WTC11 (cell line): ENCODE results near the gene MCL1. TPM values are rescaled to one million over a fixed set of nuclear protein-coding genes. Genes with fewer than 3 reads are reported as not detected.

ENCODE experiments used
- ATAC-seq: fragments of 200-7000 bp; cut with Tn5 transposase; 2 replicates; pipeline ENCODE4 v1.10.0; 2021; ENCODE audit warnings: mild to moderate bottlenecking, moderate library complexity
- CTCF ChIA-PET: fragments of 300-600 bp; sonication (Branson Sonifier 250); formaldehyde crosslinking; loops from one replicate; lab custom pipeline; 2021; ENCODE audit warnings: antibody characterized with exemption; lab: Charles Lee
- POLR2A ChIA-PET: fragments of 350-600 bp; sonication (Branson Sonifier 250); formaldehyde crosslinking; loops from one replicate; lab custom pipeline; 2021; ENCODE audit warnings: antibody characterized with exemption; lab: Charles Lee
- DNase-seq: peaks from one replicate; pipeline ENCODE4 v3.0.0; 2021; ENCODE audit warnings: low spot score
- H3K27ac Mint-ChIP-seq: 2 replicates; pipeline ENCODE4 v1.8.0; 2021; ENCODE audit warnings: mixed read lengths
- H3K27me3 Mint-ChIP-seq: 2 replicates; pipeline ENCODE4 v1.8.0; 2021; ENCODE audit warnings: low read depth, mild to moderate bottlenecking, moderate library complexity, mixed read lengths
- H3K36me3 Mint-ChIP-seq: 2 replicates; pipeline ENCODE4 v1.8.0; 2021; ENCODE audit warnings: mixed read lengths
- H3K4me1 Mint-ChIP-seq: 2 replicates; pipeline ENCODE4 v1.8.0; 2022; ENCODE audit warnings: mixed read lengths
- H3K4me3 Mint-ChIP-seq: 2 replicates; pipeline ENCODE4 v1.8.0; 2021; ENCODE audit warnings: mild to moderate bottlenecking, moderate library complexity, mixed read lengths
- H3K9me3 Mint-ChIP-seq: 2 replicates; pipeline ENCODE4 v1.8.0; 2021; ENCODE audit warnings: mixed read lengths
- ELF4 ChIP-seq: sonication (generic); formaldehyde crosslinking; IDR thresholded peaks from 2 replicates; pipeline ENCODE4 v1.8.1; 2022; ENCODE audit warnings: low read depth, mild to moderate bottlenecking, moderate library complexity, missing genetic modification reagents
- FOXP1 ChIP-seq: sonication (generic); formaldehyde crosslinking; IDR thresholded peaks from 2 replicates; pipeline ENCODE4 v1.8.0; 2022; ENCODE audit warnings: missing genetic modification reagents, mild to moderate bottlenecking, moderate library complexity, borderline replicate concordance
- GABPB1 ChIP-seq: sonication (generic); formaldehyde crosslinking; IDR thresholded peaks from 2 replicates; pipeline ENCODE4 v1.8.1; 2023; ENCODE audit warnings: mild to moderate bottlenecking, missing genetic modification reagents
- GTF2I ChIP-seq: fragments of 250-450 bp; sonication (Bioruptor Pico); conservative IDR thresholded peaks from 2 replicates; pipeline ENCODE4 v1.4.0; 2021; ENCODE audit warnings: mild to moderate bottlenecking
- JUN ChIP-seq: sonication (generic); formaldehyde crosslinking; IDR thresholded peaks from 2 replicates; pipeline ENCODE4 v1.8.0; 2023; ENCODE audit warnings: mild to moderate bottlenecking, missing genetic modification reagents
- NR1H2 ChIP-seq: sonication (generic); formaldehyde crosslinking; IDR thresholded peaks from 2 replicates; pipeline ENCODE4 v1.9.0; 2021; ENCODE audit warnings: mild to moderate bottlenecking, moderate library complexity, missing genetic modification reagents
- NR2C2 ChIP-seq: sonication (generic); formaldehyde crosslinking; IDR thresholded peaks from 2 replicates; pipeline ENCODE4 v1.8.0; 2022; ENCODE audit warnings: mild to moderate bottlenecking, missing genetic modification reagents
- TCF7 ChIP-seq: sonication (generic); formaldehyde crosslinking; IDR thresholded peaks from 2 replicates; pipeline ENCODE4 v1.8.0; 2022; ENCODE audit warnings: mild to moderate bottlenecking, low read depth, missing genetic modification reagents, moderate library complexity
- TEAD4 ChIP-seq: sonication (generic); formaldehyde crosslinking; IDR thresholded peaks from 2 replicates; pipeline ENCODE4 v1.8.0; 2022; ENCODE audit warnings: mild to moderate bottlenecking, missing genetic modification reagents
- ZNF396 ChIP-seq: fragments of 250-450 bp; sonication (Bioruptor Pico); IDR thresholded peaks from 2 replicates; pipeline ENCODE4 v1.8.0; 2021; ENCODE audit warnings: mild to moderate bottlenecking, moderate library complexity, borderline replicate concordance
- total RNA-seq: library from RNA; stranded (reverse); gene quantifications from 3 replicates; pipeline ENCODE4 v1.2.3, GENCODE V29; 2021
- TF ChIP-seq, protein P1 (sequence below): fragments of 250-450 bp; sonication (Bioruptor Pico); IDR thresholded peaks from 2 replicates; pipeline ENCODE4 v1.9.0; 2021; ENCODE audit warnings: mild to moderate bottlenecking, borderline replicate concordance
- TF ChIP-seq, protein P2 (sequence below): fragments of 250-450 bp; sonication (Bioruptor Pico); IDR thresholded peaks from 2 replicates; pipeline ENCODE4 v1.9.0; 2021; ENCODE audit warnings: mild to moderate bottlenecking
- TF ChIP-seq, protein P3 (sequence below): fragments of 250-450 bp; sonication (Bioruptor Pico); IDR thresholded peaks from 2 replicates; pipeline ENCODE4 v1.8.0; 2021; ENCODE audit warnings: mild to moderate bottlenecking
- TF ChIP-seq, protein P4 (sequence below): sonication (generic); formaldehyde crosslinking; IDR thresholded peaks from 2 replicates; pipeline ENCODE4 v1.8.0; 2022; ENCODE audit warnings: missing genetic modification reagents
- TF ChIP-seq, protein P5 (sequence below): sonication (generic); formaldehyde crosslinking; conservative IDR thresholded peaks from 2 replicates; pipeline ENCODE4 v1.8.1; 2023; ENCODE audit warnings: mild to moderate bottlenecking, low read depth, missing genetic modification reagents, moderate library complexity
- TF ChIP-seq, protein P6 (sequence below): sonication (generic); formaldehyde crosslinking; IDR thresholded peaks from 2 replicates; pipeline ENCODE4 v1.8.0; 2023; ENCODE audit warnings: missing genetic modification reagents

Gene MCL1
- total RNA-seq, 1 experiment from 2014 or later, result 191 TPM

DNA sequence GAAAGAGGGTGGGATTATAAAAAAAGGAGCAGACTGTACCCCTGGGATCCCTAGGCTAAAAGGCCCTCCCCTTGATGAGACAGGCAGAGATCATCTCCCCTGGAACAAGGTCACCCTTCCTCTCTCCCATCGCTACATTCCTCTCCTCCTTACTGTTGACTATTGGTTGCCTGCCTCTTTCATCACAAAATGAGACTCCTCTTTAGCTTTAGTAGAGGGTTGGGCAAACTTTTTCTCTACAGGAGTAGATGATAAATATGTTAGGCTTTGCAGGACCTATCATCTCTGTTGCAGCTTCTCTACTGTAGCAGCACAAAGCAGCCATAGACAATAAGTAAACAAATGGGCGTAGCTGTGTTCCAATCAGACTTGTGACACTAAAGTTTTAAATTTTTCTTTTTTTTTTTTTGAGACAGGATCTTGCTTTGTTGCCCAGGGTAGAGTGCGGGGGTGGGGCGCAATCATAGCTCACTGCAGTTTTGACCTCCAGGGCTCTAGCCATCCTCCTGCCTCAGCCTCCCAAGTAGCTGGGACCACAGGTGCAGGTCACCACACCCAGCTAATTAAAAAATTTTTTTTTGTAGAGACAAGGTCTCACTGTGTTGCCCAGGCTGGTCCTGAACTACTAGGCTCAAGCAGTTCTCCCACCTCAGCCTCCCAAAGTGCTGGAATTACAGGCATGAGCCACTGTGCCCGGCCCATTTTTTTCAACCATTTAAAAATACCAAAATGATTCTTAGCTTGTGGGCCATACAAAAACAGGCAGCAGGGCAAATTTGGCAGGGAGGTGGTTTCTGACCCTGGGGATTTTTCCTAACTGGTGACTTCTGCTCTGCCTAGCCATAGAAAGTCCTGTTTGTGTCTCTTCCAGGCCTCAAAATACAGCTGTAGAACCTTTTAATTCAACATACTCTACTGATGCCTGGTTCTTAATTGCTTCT, 15.1 kb downstream of the MCL1 start (continued):
- TF ChIP-seq, protein P1, sequence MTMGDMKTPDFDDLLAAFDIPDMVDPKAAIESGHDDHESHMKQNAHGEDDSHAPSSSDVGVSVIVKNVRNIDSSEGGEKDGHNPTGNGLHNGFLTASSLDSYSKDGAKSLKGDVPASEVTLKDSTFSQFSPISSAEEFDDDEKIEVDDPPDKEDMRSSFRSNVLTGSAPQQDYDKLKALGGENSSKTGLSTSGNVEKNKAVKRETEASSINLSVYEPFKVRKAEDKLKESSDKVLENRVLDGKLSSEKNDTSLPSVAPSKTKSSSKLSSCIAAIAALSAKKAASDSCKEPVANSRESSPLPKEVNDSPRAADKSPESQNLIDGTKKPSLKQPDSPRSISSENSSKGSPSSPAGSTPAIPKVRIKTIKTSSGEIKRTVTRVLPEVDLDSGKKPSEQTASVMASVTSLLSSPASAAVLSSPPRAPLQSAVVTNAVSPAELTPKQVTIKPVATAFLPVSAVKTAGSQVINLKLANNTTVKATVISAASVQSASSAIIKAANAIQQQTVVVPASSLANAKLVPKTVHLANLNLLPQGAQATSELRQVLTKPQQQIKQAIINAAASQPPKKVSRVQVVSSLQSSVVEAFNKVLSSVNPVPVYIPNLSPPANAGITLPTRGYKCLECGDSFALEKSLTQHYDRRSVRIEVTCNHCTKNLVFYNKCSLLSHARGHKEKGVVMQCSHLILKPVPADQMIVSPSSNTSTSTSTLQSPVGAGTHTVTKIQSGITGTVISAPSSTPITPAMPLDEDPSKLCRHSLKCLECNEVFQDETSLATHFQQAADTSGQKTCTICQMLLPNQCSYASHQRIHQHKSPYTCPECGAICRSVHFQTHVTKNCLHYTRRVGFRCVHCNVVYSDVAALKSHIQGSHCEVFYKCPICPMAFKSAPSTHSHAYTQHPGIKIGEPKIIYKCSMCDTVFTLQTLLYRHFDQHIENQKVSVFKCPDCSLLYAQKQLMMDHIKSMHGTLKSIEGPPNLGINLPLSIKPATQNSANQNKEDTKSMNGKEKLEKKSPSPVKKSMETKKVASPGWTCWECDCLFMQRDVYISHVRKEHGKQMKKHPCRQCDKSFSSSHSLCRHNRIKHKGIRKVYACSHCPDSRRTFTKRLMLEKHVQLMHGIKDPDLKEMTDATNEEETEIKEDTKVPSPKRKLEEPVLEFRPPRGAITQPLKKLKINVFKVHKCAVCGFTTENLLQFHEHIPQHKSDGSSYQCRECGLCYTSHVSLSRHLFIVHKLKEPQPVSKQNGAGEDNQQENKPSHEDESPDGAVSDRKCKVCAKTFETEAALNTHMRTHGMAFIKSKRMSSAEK (CRISPR knock-in tag), result no peak
- peak; percentile 75; the same call in 1 of the 2 replicates for TF ChIP-seq GABPB1 (CRISPR knock-in tag)
- TF ChIP-seq, protein P2, sequence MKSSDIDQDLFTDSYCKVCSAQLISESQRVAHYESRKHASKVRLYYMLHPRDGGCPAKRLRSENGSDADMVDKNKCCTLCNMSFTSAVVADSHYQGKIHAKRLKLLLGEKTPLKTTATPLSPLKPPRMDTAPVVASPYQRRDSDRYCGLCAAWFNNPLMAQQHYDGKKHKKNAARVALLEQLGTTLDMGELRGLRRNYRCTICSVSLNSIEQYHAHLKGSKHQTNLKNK (CRISPR knock-in tag), result no peak
- TF ChIP-seq GTF2I, result 0 out of 2 replicates have a peak, but pooled peaks have one; percentile 58
- no peak for TF ChIP-seq FOXP1 (CRISPR knock-in tag)

DNA sequence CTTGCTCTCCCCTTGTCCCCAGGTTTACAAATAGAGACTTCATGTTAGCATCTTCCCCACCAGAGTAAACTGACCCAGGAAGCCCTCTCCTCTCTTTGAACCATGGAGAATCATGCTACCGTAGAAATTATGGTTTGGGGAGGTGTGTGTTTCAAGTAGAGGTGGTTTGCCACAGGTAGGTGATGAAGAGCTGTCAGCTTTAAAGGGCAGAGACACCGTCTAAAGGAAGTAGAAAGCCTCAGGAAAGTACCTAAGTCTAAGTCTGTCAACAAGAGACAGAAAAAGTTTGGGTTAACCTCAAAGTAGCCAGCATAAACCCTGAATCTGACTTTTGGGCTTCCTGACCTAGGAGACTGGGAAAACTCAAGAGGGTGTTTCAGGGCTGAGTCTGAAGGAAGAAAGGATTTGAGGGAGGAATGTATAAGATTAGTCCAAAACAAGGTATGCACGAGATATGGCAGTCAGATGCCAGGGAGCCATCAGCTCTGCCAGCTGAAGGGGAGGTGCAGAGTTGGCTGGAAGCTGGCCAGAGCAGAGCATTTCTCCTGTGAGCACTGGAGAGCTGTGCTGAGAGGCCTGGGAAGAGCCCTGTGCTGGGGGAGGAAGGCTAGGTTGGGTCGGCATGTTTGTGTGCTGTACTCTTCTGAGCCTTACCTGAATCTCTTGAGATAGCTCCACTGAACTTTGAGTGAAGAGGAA, 15.9 kb downstream of the MCL1 start:
- CTCF ChIA-PET, result interaction anchor here (4.0 to 7.9 kb wide), 3 partner anchors 16 to 58 kb away, joined by 53 to 144 read pairs (median 59); partner anchors contain the start of gene MCL1
- TF ChIP-seq, protein P3, sequence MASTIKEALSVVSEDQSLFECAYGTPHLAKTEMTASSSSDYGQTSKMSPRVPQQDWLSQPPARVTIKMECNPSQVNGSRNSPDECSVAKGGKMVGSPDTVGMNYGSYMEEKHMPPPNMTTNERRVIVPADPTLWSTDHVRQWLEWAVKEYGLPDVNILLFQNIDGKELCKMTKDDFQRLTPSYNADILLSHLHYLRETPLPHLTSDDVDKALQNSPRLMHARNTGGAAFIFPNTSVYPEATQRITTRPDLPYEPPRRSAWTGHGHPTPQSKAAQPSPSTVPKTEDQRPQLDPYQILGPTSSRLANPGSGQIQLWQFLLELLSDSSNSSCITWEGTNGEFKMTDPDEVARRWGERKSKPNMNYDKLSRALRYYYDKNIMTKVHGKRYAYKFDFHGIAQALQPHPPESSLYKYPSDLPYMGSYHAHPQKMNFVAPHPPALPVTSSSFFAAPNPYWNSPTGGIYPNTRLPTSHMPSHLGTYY (CRISPR knock-in tag), result no peak
- TF ChIP-seq, protein P4, sequence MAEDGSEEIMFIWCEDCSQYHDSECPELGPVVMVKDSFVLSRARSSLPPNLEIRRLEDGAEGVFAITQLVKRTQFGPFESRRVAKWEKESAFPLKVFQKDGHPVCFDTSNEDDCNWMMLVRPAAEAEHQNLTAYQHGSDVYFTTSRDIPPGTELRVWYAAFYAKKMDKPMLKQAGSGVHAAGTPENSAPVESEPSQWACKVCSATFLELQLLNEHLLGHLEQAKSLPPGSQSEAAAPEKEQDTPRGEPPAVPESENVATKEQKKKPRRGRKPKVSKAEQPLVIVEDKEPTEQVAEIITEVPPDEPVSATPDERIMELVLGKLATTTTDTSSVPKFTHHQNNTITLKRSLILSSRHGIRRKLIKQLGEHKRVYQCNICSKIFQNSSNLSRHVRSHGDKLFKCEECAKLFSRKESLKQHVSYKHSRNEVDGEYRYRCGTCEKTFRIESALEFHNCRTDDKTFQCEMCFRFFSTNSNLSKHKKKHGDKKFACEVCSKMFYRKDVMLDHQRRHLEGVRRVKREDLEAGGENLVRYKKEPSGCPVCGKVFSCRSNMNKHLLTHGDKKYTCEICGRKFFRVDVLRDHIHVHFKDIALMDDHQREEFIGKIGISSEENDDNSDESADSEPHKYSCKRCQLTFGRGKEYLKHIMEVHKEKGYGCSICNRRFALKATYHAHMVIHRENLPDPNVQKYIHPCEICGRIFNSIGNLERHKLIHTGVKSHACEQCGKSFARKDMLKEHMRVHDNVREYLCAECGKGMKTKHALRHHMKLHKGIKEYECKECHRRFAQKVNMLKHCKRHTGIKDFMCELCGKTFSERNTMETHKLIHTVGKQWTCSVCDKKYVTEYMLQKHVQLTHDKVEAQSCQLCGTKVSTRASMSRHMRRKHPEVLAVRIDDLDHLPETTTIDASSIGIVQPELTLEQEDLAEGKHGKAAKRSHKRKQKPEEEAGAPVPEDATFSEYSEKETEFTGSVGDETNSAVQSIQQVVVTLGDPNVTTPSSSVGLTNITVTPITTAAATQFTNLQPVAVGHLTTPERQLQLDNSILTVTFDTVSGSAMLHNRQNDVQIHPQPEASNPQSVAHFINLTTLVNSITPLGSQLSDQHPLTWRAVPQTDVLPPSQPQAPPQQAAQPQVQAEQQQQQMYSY, result no peak
- no peak for TF ChIP-seq NR1H2
- no peak for TF ChIP-seq ELF4
- no peak for TF ChIP-seq TEAD4 (CRISPR knock-in tag)
- no peak for TF ChIP-seq ZNF396 (CRISPR knock-in tag)
- TF ChIP-seq GABPB1 (CRISPR knock-in tag), result no peak
- TF ChIP-seq NR2C2, result no peak
- no peak for TF ChIP-seq JUN (CRISPR knock-in tag)
- TF ChIP-seq, protein P5, sequence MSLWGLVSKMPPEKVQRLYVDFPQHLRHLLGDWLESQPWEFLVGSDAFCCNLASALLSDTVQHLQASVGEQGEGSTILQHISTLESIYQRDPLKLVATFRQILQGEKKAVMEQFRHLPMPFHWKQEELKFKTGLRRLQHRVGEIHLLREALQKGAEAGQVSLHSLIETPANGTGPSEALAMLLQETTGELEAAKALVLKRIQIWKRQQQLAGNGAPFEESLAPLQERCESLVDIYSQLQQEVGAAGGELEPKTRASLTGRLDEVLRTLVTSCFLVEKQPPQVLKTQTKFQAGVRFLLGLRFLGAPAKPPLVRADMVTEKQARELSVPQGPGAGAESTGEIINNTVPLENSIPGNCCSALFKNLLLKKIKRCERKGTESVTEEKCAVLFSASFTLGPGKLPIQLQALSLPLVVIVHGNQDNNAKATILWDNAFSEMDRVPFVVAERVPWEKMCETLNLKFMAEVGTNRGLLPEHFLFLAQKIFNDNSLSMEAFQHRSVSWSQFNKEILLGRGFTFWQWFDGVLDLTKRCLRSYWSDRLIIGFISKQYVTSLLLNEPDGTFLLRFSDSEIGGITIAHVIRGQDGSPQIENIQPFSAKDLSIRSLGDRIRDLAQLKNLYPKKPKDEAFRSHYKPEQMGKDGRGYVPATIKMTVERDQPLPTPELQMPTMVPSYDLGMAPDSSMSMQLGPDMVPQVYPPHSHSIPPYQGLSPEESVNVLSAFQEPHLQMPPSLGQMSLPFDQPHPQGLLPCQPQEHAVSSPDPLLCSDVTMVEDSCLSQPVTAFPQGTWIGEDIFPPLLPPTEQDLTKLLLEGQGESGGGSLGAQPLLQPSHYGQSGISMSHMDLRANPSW, result no peak
- TF ChIP-seq, protein P6, sequence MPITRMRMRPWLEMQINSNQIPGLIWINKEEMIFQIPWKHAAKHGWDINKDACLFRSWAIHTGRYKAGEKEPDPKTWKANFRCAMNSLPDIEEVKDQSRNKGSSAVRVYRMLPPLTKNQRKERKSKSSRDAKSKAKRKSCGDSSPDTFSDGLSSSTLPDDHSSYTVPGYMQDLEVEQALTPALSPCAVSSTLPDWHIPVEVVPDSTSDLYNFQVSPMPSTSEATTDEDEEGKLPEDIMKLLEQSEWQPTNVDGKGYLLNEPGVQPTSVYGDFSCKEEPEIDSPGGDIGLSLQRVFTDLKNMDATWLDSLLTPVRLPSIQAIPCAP (CRISPR knock-in tag), result no peak
- TF ChIP-seq TCF7 (CRISPR knock-in tag), result no peak
- TF ChIP-seq GTF2I, result no peak

More for the DNA sequence above, 15.9 kb downstream of the MCL1 start:
- no peaks in the 10 kb centered on the region for H3K27me3 Mint-ChIP-seq
- POLR2A ChIA-PET, result interaction anchor here (0.6 to 6.4 kb wide), 3 partner anchors 13 to 66 kb away, joined by 3 to 188 read pairs (median 4); partner anchors contain the start of genes ENSA and MCL1
- H3K9me3 Mint-ChIP-seq, result no peaks in the 10 kb centered on the region
- ATAC-seq (no peak), DNase-seq (no peak)
- no peaks in the 10 kb centered on the region for H3K36me3 Mint-ChIP-seq
- H3K4me1 Mint-ChIP-seq, result peaks cover 67% of the 10 kb centered on the region
- H3K27ac Mint-ChIP-seq, result peak overlapping the region; percentile 98
- peak overlapping the region; percentile 4; the same call in 1 of the 2 replicates for H3K4me3 Mint-ChIP-seq
